Measurements from ENCODE around the gene RPS4Y1. TPM values are rescaled to one million over a fixed set of nuclear protein-coding genes. Genes with fewer than 3 reads are reported as not detected.

Gene RPS4Y1
- polyA plus RNA-seq, 1 donor: 673 TPM

GRCh38 chrY:2837932-2838331, 3.5 kb upstream of the RPS4Y1 start:
- Histone ChIP-seq H3K4me1 (ENCODE audit: control insufficient read depth, insufficient read depth, low read length) (peaks cover 12% of the 10 kb centered on the region), H3K27ac (ENCODE audit: low read length) (peak overlapping the region; percentile 53), H3K36me3 (ENCODE audit: control insufficient read depth, insufficient read depth, low read length) (peaks cover 6% of the 10 kb centered on the region), H3K4me3 (ENCODE audit: low read length) (no peak overlapping the region), H3K9me3 (ENCODE audit: control insufficient read depth, low read depth, low read length) (peaks cover 2% of the 10 kb centered on the region), H3K27me3 (ENCODE audit: control insufficient read depth, insufficient read depth, low read length) (no peaks in the 10 kb centered on the region)
- peak in 1 of 2 donors; percentile 58 for DNase-seq
- WGBS (ENCODE audit: insufficient coverage, low lambda C conversion rate): no CpG with 5 or more reads among the region's 1 CpG

GRCh38 chrY:2846791-2847190, 5.4 kb downstream of the RPS4Y1 start:
- no CpG with 5 or more reads among the region's 4 CpGs for WGBS (ENCODE audit: insufficient coverage, low lambda C conversion rate)

GRCh38 chrY:2848384-2848783, 7.0 kb downstream of the RPS4Y1 start:
- H3K9me3 ChIP-seq (ENCODE audit: control insufficient read depth, low read depth, low read length): no peaks in the 10 kb centered on the region
- H3K4me3 ChIP-seq (ENCODE audit: low read length): no peak overlapping the region
- no peak for DNase-seq
- H3K27me3 ChIP-seq (ENCODE audit: control insufficient read depth, insufficient read depth, low read length): no peaks in the 10 kb centered on the region
- no peak overlapping the region for H3K27ac ChIP-seq (ENCODE audit: low read length)
- H3K36me3 ChIP-seq (ENCODE audit: control insufficient read depth, insufficient read depth, low read length): peaks cover 79% of the 10 kb centered on the region
- H3K4me1 ChIP-seq (ENCODE audit: control insufficient read depth, insufficient read depth, low read length): peaks cover 2% of the 10 kb centered on the region
- no CpG with 5 or more reads among the region's 2 CpGs for WGBS (ENCODE audit: insufficient coverage, low lambda C conversion rate)

More at GRCh38 chrY:2846791-2847190, 5.4 kb downstream of the RPS4Y1 start:
- Histone ChIP-seq H3K27me3 (ENCODE audit: control insufficient read depth, insufficient read depth, low read length) (no peaks in the 10 kb centered on the region), H3K27ac (ENCODE audit: low read length) (no peak overlapping the region), H3K9me3 (ENCODE audit: control insufficient read depth, low read depth, low read length) (no peaks in the 10 kb centered on the region), H3K36me3 (ENCODE audit: control insufficient read depth, insufficient read depth, low read length) (peaks cover 84% of the 10 kb centered on the region), H3K4me1 (ENCODE audit: control insufficient read depth, insufficient read depth, low read length) (peaks cover 12% of the 10 kb centered on the region), H3K4me3 (ENCODE audit: low read length) (no peak overlapping the region)
- no peak for DNase-seq

GRCh38 chrY:2849368-2849767, 8.0 kb downstream of the RPS4Y1 start:
- no peak overlapping the region for H3K4me3 ChIP-seq (ENCODE audit: low read length)
- H3K27me3 ChIP-seq (ENCODE audit: control insufficient read depth, insufficient read depth, low read length): no peaks in the 10 kb centered on the region
- WGBS (ENCODE audit: insufficient coverage, low lambda C conversion rate): no CpG with 5 or more reads among the region's 1 CpG
- no peak overlapping the region for H3K27ac ChIP-seq (ENCODE audit: low read length)
- H3K9me3 ChIP-seq (ENCODE audit: control insufficient read depth, low read depth, low read length): no peaks in the 10 kb centered on the region
- H3K4me1 ChIP-seq (ENCODE audit: control insufficient read depth, insufficient read depth, low read length): peaks cover 2% of the 10 kb centered on the region
- H3K36me3 ChIP-seq (ENCODE audit: control insufficient read depth, insufficient read depth, low read length): peaks cover 76% of the 10 kb centered on the region
- no peak for DNase-seq

GRCh38 chrY:2854145-2854774, 12.9 kb downstream of the RPS4Y1 start:
- WGBS (ENCODE audit: insufficient coverage, low lambda C conversion rate): 80% methylated on average over 1 of the region's 6 CpGs
- no peak overlapping the region for H3K27ac ChIP-seq (ENCODE audit: low read length)
- no peaks in the 10 kb centered on the region for H3K9me3 ChIP-seq (ENCODE audit: control insufficient read depth, low read depth, low read length)
- no peaks in the 10 kb centered on the region for H3K4me1 ChIP-seq (ENCODE audit: control insufficient read depth, insufficient read depth, low read length)
- H3K4me3 ChIP-seq (ENCODE audit: low read length): no peak overlapping the region
- no peak for DNase-seq
- H3K36me3 ChIP-seq (ENCODE audit: control insufficient read depth, insufficient read depth, low read length): peaks cover 44% of the 10 kb centered on the region
- no peaks in the 10 kb centered on the region for H3K27me3 ChIP-seq (ENCODE audit: control insufficient read depth, insufficient read depth, low read length)

- Histone ChIP-seq H3K27me3 (ENCODE audit: control insufficient read depth, insufficient read depth, low read length) (no peaks in the 10 kb centered on the region), H3K4me1 (ENCODE audit: control insufficient read depth, insufficient read depth, low read length) (no peaks in the 10 kb centered on the region), H3K9me3 (ENCODE audit: control insufficient read depth, low read depth, low read length) (no peaks in the 10 kb centered on the region), H3K36me3 (ENCODE audit: control insufficient read depth, insufficient read depth, low read length) (peaks cover 37% of the 10 kb centered on the region), H3K4me3 (ENCODE audit: low read length) (no peak overlapping the region), H3K27ac (ENCODE audit: low read length) (no peak overlapping the region)
- DNase-seq: no peak
- WGBS (ENCODE audit: insufficient coverage, low lambda C conversion rate): 100% methylated on average over 2 of the region's 5 CpGs
Observed at GRCh38 chrY:2857068-2857467, 15.7 kb downstream of the RPS4Y1 start.

GRCh38 chrY:2857686-2858085, 16.3 kb downstream of the RPS4Y1 start:
- no peaks in the 10 kb centered on the region for H3K9me3 ChIP-seq (ENCODE audit: control insufficient read depth, low read depth, low read length)
- WGBS (ENCODE audit: insufficient coverage, low lambda C conversion rate): 100% methylated on average over 1 of the region's 4 CpGs
- DNase-seq: no peak
- no peaks in the 10 kb centered on the region for H3K27me3 ChIP-seq (ENCODE audit: control insufficient read depth, insufficient read depth, low read length)
- no peaks in the 10 kb centered on the region for H3K4me1 ChIP-seq (ENCODE audit: control insufficient read depth, insufficient read depth, low read length)
- H3K4me3 ChIP-seq (ENCODE audit: low read length): no peak overlapping the region
- H3K36me3 ChIP-seq (ENCODE audit: control insufficient read depth, insufficient read depth, low read length): peaks cover 36% of the 10 kb centered on the region
- H3K27ac ChIP-seq (ENCODE audit: low read length): no peak overlapping the region

- Histone ChIP-seq H3K4me3 (ENCODE audit: low read length) (no peak overlapping the region), H3K27me3 (ENCODE audit: control insufficient read depth, insufficient read depth, low read length) (no peaks in the 10 kb centered on the region), H3K4me1 (ENCODE audit: control insufficient read depth, insufficient read depth, low read length) (no peaks in the 10 kb centered on the region), H3K9me3 (ENCODE audit: control insufficient read depth, low read depth, low read length) (no peaks in the 10 kb centered on the region), H3K27ac (ENCODE audit: low read length) (no peak overlapping the region), H3K36me3 (ENCODE audit: control insufficient read depth, insufficient read depth, low read length) (peaks cover 40% of the 10 kb centered on the region)
- WGBS (ENCODE audit: insufficient coverage, low lambda C conversion rate): 100% methylated on average over 1 of the region's 4 CpGs
- DNase-seq: no peak
Observed at GRCh38 chrY:2859782-2860181, 18.4 kb downstream of the RPS4Y1 start.

- Histone ChIP-seq H3K27me3 (ENCODE audit: control insufficient read depth, insufficient read depth, low read length) (no peaks in the 10 kb centered on the region), H3K27ac (ENCODE audit: low read length) (no peak overlapping the region), H3K4me3 (ENCODE audit: low read length) (no peak overlapping the region), H3K9me3 (ENCODE audit: control insufficient read depth, low read depth, low read length) (no peaks in the 10 kb centered on the region), H3K4me1 (ENCODE audit: control insufficient read depth, insufficient read depth, low read length) (no peaks in the 10 kb centered on the region), H3K36me3 (ENCODE audit: control insufficient read depth, insufficient read depth, low read length) (peaks cover 44% of the 10 kb centered on the region)
- no CpG with 5 or more reads among the region's 2 CpGs for WGBS (ENCODE audit: insufficient coverage, low lambda C conversion rate)
- DNase-seq: no peak
Observed at GRCh38 chrY:2860511-2860910, 19.1 kb downstream of the RPS4Y1 start.

- WGBS (ENCODE audit: insufficient coverage, low lambda C conversion rate): no CpG with 5 or more reads among the region's 2 CpGs
- H3K4me3 ChIP-seq (ENCODE audit: low read length): no peak overlapping the region
- peaks cover 42% of the 10 kb centered on the region for H3K36me3 ChIP-seq (ENCODE audit: control insufficient read depth, insufficient read depth, low read length)
- no peaks in the 10 kb centered on the region for H3K9me3 ChIP-seq (ENCODE audit: control insufficient read depth, low read depth, low read length)
- peak in 1 of 2 donors; percentile 51 for DNase-seq
- no peak overlapping the region for H3K27ac ChIP-seq (ENCODE audit: low read length)
- peaks cover 8% of the 10 kb centered on the region for H3K4me1 ChIP-seq (ENCODE audit: control insufficient read depth, insufficient read depth, low read length)
- H3K27me3 ChIP-seq (ENCODE audit: control insufficient read depth, insufficient read depth, low read length): no peaks in the 10 kb centered on the region
Observed at GRCh38 chrY:2866581-2866980, 25.2 kb downstream of the RPS4Y1 start.

GRCh38 chrY:2867469-2867868, 26.1 kb downstream of the RPS4Y1 start:
- H3K4me1 ChIP-seq (ENCODE audit: control insufficient read depth, insufficient read depth, low read length): peaks cover 8% of the 10 kb centered on the region
- H3K36me3 ChIP-seq (ENCODE audit: control insufficient read depth, insufficient read depth, low read length): peaks cover 36% of the 10 kb centered on the region
- no peaks in the 10 kb centered on the region for H3K9me3 ChIP-seq (ENCODE audit: control insufficient read depth, low read depth, low read length)
- H3K4me3 ChIP-seq (ENCODE audit: low read length): no peak overlapping the region
- H3K27ac ChIP-seq (ENCODE audit: low read length): no peak overlapping the region
- no peak for DNase-seq
- H3K27me3 ChIP-seq (ENCODE audit: control insufficient read depth, insufficient read depth, low read length): no peaks in the 10 kb centered on the region
- WGBS (ENCODE audit: insufficient coverage, low lambda C conversion rate): no CpG with 5 or more reads among the region's 8 CpGs
